ENCODE data around the gene GLE1.

DNA sequence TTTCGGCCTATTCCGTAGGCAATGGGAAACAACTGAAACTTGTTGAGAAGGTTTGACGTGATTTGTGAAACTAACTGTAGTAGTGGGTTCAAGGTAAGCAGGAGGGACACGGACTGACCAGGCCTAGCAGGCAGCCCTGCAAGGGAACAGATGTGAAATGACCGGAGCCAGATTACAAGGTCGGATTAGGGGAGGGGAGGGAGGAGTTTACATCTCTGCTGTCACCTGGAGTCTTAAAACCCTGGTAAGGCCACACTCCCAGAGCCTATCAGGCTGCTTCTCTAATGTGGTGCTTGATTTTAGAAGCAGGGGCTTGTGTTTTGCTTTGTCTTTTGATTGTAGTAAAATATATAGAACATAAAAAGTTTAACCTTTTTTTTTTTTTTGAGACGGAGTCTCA, 44.4 kb downstream of the GLE1 start:
- TF ChIP-seq, protein P1, sequence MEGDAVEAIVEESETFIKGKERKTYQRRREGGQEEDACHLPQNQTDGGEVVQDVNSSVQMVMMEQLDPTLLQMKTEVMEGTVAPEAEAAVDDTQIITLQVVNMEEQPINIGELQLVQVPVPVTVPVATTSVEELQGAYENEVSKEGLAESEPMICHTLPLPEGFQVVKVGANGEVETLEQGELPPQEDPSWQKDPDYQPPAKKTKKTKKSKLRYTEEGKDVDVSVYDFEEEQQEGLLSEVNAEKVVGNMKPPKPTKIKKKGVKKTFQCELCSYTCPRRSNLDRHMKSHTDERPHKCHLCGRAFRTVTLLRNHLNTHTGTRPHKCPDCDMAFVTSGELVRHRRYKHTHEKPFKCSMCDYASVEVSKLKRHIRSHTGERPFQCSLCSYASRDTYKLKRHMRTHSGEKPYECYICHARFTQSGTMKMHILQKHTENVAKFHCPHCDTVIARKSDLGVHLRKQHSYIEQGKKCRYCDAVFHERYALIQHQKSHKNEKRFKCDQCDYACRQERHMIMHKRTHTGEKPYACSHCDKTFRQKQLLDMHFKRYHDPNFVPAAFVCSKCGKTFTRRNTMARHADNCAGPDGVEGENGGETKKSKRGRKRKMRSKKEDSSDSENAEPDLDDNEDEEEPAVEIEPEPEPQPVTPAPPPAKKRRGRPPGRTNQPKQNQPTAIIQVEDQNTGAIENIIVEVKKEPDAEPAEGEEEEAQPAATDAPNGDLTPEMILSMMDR (conservative IDR thresholded peaks at IDR 0.05; ENCODE audit: low read depth, low read length) = no peak
- TF ChIP-seq EZH2 (IDR thresholded peaks at IDR 0.05; ENCODE audit: low read length, unreplicated experiment) = no peak
- TF ChIP-seq EZH2phosphoT487 (IDR thresholded peaks at IDR 0.05; ENCODE audit: borderline replicate concordance, low read length) = no peak
